Measurements from ENCODE around the gene TBC1D5. TPM values are rescaled to one million over a fixed set of nuclear protein-coding genes. Genes with fewer than 3 reads are reported as not detected.
"Not testable (repeated sequence)": the region's sequence is repeated elsewhere in the genome, so short reads cannot be mapped to it uniquely, and the experiment has no call there.

Gene TBC1D5
- polyA plus RNA-seq, 3 donors, result 49.9 to 51.9 (median 51.5) TPM

DNA sequence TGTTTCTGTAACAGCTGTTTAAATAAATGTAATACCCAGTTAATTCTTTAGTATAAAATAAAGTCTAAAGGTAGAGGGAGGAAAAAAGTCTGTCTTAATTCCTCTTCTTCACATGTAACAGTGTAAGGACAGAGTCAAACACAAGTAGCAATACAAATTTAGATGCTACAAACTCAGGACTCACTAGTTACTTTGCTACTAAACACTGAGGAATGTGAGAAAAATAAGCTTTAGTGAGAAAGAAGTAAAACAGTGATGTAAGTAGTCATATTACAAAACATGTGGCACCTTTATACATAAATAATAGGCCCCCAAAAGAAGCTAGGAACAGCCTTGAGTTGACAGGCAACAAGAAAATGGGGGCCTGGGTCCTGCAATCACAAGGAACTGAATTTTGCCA lies 113.0 kb downstream of the TBC1D5 start:
- no peak for DNase-seq (ENCODE audit: extremely low read depth in 1 of 11, low read depth in 9 of 11, low spot score in 4 of 11)

DNA sequence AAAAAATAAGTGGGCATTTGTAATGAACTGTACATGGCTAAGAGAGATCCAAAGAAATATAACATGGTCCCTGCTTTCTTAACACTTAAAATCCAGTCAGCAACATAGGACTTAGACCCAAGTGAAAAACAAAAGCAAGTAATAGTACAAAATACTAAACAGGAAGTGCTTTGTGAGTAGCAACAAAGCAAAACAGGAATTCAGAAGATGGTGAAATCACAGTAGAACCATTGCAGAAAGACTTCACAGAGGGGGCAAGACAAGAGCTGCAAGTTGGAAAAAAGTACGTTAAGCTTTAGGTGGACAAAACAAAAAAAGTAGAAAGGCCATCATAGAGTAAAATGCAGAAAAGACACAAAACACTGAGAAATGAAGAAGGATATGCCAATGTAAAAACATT lies 116.0 kb downstream of the TBC1D5 start:
- no peak for DNase-seq (ENCODE audit: extremely low read depth in 1 of 11, low read depth in 9 of 11, low spot score in 4 of 11)

DNA sequence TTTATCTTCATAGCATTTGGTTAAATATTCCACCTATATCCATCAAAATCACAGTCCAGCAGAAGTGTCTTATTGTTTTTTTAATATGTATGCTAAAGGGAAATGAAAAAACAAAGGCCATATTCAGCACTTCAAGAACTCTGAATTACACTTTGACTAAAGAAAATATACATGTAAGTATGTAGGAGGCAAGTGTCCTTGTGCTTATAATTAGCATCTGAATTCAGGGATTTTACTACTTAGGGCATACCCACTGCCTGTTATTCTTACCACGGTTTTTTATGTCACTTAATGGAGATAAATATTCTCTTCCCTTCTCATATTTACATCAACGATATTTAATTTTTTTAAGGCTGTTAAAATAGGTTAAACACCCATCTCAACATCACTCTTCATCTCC lies 117.3 kb downstream of the TBC1D5 start:
- no peak for DNase-seq (ENCODE audit: extremely low read depth in 1 of 11, low read depth in 9 of 11, low spot score in 4 of 11)

DNA sequence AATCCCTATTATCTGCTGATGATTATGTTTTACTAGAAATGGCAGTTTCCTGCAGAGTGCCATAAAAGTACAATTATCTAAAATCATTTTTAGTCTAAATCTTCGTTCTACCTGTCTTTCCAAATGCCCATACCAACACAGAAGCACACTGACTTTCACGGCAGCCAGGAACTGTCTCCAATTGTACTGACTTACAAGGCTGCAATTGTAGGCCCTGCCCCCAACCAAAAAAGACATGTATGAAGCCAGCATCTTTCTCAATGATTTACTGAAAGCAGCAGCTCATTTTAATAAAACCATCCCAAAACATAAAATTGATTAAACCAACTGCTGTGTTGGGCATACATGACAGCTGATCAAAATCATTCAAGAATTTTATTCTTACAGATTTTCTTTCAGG lies 119.0 kb downstream of the TBC1D5 start:
- DNase-seq (ENCODE audit: extremely low read depth in 1 of 11, low read depth in 9 of 11, low spot score in 4 of 11), result no peak

DNA sequence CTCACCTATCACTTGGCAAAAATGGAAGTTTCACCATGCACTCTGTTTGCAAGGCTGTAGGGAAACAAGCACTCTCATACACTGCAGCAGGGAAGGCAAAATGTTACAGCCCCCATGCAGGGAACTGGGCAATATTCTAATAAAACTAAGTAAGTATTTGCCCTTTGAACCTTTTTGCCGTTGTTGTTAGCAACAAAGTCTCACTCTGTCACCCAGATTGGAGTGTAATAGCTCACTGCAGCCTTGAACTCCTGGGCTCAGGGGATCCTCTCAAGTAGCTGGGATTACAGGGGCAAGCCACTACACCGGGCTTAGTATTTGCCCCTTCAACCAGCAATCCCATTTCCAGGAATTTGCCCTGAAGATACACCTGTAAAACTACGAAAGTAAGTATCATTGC lies 122.5 kb downstream of the TBC1D5 start:
- no peak for DNase-seq (ENCODE audit: extremely low read depth in 1 of 11, low read depth in 9 of 11, low spot score in 4 of 11)

DNA sequence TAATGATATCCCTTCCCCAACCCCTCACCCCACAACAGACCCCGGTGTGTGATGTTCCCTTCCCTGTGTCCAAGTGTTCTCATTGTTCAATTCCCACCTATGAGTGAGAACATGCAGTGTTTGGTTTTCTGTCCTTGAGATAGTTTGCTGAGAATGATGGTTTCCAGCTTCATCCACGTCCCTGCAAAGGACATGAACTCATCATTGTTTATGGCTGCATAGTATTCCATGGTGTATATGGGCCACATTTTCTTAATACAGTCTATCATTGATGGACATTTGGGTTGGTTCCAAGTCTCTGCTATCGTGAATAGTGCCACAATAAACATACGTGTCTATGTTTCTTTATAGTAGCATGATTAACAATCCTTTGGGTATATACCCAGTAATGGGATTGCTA lies 129.4 kb downstream of the TBC1D5 start:
- DNase-seq (ENCODE audit: extremely low read depth in 1 of 11, low read depth in 9 of 11, low spot score in 4 of 11), result not testable (repeated sequence)

DNA sequence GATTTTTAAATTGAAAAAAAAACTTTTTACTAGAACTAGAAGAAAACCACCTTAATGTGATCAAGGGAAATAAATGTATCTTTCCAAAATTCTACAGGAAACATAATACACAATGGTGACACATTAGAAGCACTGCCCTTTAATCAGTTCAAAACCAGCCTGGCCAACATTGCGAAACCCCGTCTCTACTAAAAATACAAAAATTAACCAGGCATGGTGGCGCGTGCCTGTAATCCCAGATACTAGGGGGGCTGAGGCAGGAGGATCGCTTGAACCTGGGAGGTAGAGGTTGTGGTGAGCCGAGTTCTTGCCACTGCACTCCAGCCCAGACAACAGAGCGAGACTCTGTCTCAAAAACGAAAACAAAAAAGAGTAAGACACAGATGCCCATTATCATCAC lies 134.5 kb downstream of the TBC1D5 start:
- no peak for DNase-seq (ENCODE audit: extremely low read depth in 1 of 11, low read depth in 9 of 11, low spot score in 4 of 11)

DNA sequence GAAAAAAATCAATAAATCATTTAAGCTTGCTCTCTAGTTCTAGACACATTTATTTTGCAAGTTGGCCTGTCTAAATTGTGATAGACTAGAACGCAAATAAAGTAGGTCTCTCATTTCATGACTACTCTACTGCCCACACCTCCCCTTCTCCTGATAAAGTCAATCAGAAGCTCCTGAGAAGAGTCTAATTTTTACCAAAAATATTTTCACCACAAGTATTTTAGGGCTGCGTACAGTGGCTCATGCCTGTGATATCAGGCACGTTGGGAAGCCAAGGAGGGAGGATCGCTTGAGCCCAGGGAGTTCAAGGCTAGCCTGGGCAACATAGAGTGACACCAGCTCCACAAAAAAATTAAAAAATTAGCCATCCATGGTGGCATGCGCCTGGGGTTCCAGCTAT lies 136.5 kb downstream of the TBC1D5 start:
- no peak for DNase-seq (ENCODE audit: extremely low read depth in 1 of 11, low read depth in 9 of 11, low spot score in 4 of 11)

DNA sequence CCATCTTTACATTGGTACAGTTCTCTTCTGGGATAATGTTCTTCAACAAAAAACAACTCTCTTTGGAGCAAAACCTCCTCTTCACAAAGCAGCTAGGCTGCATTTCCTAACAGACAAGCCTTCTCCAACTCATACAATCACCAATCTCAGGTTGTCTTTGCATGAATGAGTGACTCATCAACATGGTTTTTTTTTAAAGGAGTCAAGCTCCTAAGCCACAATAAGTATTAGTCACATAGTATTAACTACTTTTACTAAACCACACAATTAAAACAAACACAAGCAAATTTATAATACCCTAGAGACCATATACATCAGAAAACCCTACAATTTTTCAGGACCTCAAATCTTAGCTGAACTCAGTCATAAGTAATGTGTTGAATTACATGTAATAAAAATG lies 137.4 kb downstream of the TBC1D5 start:
- DNase-seq (ENCODE audit: extremely low read depth in 1 of 11, low read depth in 9 of 11, low spot score in 4 of 11), result no peak

DNA sequence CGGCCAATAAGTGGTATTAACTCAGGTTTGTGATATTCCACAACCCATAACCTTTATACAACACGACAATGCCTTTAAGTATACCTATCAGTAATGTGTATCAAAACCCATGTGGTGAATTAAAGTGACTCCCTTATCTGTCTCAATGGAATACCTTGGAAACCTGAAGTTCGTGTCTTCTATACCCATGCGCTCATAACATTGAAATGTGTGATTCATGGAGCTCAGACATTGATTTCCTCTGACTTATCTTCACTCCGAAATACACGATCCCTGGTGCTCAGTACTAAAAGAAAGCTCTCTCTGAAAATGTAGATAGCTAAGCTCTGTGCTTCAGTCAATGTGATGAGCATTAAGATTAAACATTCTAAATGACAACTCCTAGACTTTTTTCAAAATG lies 140.3 kb downstream of the TBC1D5 start:
- no peak for DNase-seq (ENCODE audit: extremely low read depth in 1 of 11, low read depth in 9 of 11, low spot score in 4 of 11)

DNA sequence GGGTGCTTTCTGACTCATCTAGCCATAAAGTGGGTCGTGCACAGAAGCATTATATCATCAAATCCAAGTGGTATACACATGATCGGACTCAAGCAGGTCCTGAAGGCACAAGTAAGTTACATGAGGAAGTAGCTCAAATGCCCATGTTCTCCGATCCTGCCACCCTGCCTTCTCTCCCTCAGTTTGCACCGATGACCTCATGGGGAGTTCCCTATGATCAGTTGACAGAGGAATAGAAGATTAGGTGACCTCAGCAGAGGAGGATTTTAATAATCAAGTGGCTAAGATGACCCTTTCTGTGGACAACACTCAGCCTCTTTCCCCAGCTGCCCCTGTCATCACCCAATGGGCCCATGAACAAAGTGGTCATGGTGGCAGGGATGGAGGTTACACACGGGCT lies 149.5 kb downstream of the TBC1D5 start:
- DNase-seq (ENCODE audit: extremely low read depth in 1 of 11, low read depth in 9 of 11, low spot score in 4 of 11), result no peak

DNA sequence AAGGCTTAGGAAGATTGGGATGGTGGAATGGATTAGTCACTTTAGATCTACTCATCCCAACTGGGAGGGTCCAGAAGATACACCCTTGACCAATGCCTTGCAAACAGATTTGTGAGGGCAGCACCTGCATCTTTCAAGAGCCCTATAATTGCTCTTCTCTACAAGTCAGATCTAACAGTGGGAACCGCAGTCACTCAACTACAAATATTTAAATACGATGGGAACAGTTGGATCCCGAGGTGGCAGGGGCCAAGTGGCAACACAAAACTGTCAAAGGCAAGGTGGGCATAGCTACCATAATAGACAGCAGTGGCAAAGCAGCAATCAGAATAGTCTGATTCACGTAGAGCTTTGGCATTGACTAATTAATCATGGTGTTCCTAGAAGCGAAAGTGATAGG lies 152.0 kb downstream of the TBC1D5 start:
- DNase-seq (ENCODE audit: extremely low read depth in 1 of 11, low read depth in 9 of 11, low spot score in 4 of 11), result no peak

DNA sequence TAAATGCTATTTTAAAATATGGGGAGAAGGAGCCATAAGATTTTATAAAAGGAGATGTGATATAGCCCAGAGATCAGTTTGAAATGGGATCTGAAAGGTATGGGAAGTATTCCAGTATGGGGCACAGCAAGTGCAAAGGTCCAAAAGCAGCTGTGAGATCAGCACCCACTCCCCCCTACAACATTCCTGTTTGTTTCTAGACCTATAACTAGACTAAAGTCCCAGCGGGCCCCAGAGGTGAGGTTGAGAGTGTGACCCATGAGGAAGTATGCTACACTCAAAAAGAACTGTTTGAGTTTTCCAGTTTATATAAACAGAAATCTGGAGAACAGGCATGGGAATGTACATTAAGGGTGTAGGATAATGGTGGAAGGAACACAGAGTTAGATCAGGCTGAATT lies 152.5 kb downstream of the TBC1D5 start:
- DNase-seq (ENCODE audit: extremely low read depth in 1 of 11, low read depth in 9 of 11, low spot score in 4 of 11), result no peak

DNA sequence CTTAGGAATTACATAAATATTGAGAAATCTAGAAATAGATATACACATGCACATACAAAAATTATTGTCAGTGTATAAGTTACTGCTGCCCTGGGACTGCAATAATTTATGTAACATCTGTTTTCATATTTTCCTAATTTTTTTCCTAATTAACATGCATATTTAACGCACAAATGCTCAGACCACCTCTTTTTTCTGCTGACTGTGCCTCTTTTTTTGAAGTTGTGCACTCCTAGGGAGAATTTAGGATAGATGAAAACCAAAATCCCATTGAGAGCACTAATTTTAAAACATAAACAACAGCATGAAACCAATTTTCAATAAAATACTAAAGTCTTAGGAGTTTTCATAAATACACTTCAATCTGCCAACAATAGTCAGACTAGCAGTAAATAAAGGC lies 154.0 kb downstream of the TBC1D5 start:
- no peak for DNase-seq (ENCODE audit: extremely low read depth in 1 of 11, low read depth in 9 of 11, low spot score in 4 of 11)

DNA sequence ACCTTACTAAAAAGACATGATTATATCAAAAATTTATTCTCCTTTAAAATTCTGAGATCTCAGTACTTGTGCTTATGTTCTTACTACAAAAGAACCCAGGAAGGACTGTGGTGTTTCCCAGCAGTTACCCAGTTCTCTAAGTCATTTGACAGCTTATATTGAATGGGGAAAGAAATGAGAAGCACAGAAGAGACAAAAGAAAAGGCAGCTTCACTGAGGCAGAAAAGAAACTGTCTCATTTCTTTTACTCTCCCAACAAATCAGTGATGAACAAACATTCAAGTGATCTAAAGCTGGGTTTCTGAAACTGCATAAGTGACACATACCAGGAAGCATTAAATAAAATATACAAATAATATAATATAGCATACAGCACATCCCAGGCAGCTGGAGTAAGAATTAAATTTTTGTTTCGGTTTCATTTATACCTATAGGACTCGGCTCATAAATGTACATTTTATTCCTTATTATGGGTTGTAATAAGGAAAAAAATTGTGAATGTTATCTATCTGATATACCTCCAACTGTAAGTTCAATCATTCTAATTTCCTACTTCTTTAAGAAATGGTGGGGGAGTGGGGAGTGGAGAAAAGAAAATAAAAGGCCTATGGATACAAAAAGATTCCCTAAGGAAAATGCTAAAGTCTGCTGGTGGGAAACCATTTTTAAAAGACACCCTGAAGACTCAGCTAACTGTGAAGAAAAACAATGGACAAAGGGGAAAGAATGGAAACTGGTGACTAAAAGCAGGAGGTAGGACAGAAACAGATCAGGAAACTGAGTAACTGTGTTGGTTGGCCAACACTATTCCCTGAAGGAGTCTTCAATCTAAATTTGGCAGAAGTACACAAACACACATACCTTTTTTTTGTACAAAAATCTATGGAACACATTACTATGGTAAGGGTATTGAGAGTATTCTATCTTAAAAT lies 156.8 kb downstream of the TBC1D5 start:
- no peak for DNase-seq (ENCODE audit: extremely low read depth in 1 of 11, low read depth in 9 of 11, low spot score in 4 of 11)

DNA sequence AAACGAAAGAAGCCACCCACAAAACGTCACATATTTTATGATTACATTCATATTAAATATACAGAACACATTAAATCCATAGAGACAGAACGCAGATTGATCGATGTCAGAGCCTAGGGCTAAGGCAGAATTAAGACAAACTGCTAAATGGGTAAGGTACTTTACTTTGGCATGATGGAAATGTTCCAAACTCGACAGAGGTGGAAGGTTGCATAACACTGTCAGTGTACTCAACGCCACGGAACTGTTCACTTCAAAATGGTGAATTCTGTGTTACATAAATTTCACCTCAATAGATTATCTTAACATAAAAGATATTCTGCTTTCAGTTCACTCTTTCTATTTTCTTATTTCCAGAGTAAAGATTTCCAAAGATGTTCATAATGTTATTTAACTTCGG lies 158.4 kb downstream of the TBC1D5 start:
- DNase-seq (ENCODE audit: extremely low read depth in 1 of 11, low read depth in 9 of 11, low spot score in 4 of 11), result no peak

DNA sequence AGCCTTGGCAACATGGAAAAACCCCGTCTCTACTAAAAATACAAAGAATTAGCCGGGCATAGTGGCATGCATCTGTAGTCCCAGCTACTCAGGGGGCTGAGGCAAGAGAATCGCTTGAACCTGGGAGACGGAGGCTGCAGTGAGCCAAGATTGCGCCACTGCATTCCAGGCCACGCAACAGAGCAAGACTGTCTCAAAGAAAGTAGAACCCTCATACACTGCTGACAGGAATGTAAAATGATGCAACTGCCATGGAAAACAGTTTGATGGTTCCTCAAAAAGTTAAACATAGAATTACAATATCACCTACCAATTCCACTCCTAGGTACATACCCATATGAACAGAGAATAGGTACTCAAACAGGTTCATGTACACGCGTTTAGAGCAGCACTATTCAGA lies 158.9 kb downstream of the TBC1D5 start:
- DNase-seq (ENCODE audit: extremely low read depth in 1 of 11, low read depth in 9 of 11, low spot score in 4 of 11), result no peak

DNA sequence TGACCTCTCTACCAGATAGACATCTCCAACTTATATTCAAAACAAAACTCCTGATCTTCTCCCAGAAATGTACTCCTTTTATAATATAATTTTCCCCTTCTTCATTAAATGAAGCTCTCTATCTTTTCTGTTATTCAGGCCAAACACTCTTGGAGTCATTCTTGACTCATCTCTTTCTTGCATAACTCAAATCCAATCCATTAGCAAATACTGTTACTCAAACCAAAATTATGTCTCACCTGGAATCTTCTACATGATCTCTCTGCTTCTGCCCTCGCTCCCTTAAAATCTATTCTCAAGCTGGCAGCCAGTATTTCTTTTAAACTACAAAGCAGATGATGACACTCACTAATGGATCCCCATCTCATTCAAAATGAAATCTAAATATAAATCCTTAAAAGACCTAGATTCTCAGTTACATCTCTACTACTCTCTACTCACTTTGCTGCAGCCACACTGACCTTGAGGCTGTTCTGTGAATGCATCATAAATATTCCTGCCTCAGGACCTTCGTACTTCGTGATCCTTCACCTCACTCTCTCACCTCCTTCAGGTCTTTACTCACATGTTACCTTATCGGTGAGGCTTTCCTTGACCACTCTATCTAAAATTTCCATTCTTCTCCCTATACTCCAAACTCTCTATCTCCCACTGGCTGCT lies 160.9 kb downstream of the TBC1D5 start:
- no peak for DNase-seq (ENCODE audit: extremely low read depth in 1 of 11, low read depth in 9 of 11, low spot score in 4 of 11)

DNA sequence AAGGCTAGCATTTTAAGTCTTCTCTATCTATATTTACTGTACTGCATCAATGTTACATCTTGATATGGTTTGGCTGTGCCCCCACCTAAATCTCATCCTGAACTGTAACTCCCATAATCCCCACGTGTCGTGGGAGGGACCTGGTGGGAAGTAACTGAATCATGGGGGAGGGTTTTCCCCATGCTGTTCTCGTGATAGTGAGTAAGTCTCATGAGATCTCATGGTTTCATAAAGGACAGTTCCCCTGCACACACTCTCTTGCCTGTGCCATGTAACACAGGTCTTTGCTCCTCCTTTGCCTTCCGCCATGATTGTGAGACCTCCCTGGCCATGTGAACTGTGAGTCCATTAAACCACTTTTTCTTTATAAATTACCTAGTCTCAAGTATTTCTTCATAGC lies 161.5 kb downstream of the TBC1D5 start:
- no peak for DNase-seq (ENCODE audit: extremely low read depth in 1 of 11, low read depth in 9 of 11, low spot score in 4 of 11)

DNA sequence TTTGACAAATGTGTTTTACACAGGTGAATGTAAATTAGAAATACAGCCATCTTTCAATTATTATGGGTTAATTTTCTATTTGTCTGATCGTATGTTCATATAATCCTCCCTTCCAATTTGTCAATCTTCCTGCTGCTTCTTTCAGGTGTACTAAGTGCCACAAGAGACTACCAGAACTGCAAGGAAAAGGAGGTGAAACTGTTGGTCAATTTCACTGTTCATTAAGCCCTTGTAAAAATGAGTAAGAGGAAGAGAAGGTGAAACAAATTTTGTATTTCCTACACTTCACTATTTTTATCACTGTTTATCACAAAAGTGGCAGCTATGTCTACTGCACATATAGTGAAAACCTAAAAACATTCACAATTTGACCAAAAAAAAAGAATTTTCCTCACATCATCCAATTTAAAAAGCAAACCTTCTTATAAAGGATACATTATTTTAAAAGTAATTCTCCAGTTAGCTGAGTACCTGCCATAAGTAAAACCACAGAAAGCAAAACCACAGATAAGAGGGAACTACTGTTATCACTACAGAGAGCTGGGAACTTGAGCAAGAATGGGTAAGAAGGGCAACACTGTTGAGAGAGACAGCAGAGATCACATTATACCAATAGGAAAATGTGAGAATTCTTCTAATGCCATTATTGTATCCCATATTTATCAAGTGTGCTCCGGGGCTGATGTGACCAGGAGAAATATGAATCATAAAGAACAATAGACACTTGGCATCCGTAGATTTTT lies 163.0 kb downstream of the TBC1D5 start:
- no peak for DNase-seq (ENCODE audit: extremely low read depth in 1 of 11, low read depth in 9 of 11, low spot score in 4 of 11)
